ENCODE results near the gene LMNTD2.
A peak's percentile ranks its signal among the peaks of the same experiment; 100 is the strongest.

Gene LMNTD2

DNA sequence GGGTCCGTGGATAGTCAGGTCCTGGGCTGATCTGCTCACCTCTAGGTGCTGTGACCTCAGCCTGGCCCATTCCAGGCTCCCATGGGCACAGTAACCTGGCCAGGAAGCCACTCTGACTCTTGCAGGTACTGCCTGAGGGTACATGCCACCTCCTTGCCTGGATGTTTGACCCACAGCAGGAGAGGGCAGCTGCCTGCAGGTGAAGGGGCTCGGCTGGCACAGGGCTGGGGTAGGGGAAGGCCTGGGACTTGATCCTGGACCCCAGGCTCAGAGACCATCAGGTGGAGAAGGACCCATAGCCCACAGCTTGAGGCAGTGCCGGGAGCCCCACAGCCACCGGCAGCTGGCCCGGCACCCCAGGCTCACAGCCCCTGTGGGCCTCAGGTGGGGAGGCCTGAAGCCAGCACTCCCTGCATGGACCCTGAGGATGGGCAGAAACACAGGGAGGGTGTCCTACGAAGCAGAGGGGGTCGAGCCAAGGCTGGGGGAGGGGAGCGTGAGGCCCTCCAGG lies 20.5 kb downstream of the LMNTD2 start:
- in situ Hi-C loops (cut with HindIII; ENCODE audit: low pct_ligation_motif_present, low sequenced_read_pairs), result no loop called here
- Histone ChIP-seq H3K27ac (no peak overlapping the region), H3K27me3 (replicated peaks) (no peaks in the 10 kb centered on the region), H3K4me3 (ENCODE audit: low read depth, low read length) (no peak overlapping the region), H3K36me3 (replicated peaks) (no peaks in the 10 kb centered on the region)
- no peak for DNase-seq
- TF ChIP-seq, protein P1, sequence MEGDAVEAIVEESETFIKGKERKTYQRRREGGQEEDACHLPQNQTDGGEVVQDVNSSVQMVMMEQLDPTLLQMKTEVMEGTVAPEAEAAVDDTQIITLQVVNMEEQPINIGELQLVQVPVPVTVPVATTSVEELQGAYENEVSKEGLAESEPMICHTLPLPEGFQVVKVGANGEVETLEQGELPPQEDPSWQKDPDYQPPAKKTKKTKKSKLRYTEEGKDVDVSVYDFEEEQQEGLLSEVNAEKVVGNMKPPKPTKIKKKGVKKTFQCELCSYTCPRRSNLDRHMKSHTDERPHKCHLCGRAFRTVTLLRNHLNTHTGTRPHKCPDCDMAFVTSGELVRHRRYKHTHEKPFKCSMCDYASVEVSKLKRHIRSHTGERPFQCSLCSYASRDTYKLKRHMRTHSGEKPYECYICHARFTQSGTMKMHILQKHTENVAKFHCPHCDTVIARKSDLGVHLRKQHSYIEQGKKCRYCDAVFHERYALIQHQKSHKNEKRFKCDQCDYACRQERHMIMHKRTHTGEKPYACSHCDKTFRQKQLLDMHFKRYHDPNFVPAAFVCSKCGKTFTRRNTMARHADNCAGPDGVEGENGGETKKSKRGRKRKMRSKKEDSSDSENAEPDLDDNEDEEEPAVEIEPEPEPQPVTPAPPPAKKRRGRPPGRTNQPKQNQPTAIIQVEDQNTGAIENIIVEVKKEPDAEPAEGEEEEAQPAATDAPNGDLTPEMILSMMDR (IDR thresholded peaks at IDR 0.05; ENCODE audit: low read depth, low read length, missing control alignments), result no peak

DNA sequence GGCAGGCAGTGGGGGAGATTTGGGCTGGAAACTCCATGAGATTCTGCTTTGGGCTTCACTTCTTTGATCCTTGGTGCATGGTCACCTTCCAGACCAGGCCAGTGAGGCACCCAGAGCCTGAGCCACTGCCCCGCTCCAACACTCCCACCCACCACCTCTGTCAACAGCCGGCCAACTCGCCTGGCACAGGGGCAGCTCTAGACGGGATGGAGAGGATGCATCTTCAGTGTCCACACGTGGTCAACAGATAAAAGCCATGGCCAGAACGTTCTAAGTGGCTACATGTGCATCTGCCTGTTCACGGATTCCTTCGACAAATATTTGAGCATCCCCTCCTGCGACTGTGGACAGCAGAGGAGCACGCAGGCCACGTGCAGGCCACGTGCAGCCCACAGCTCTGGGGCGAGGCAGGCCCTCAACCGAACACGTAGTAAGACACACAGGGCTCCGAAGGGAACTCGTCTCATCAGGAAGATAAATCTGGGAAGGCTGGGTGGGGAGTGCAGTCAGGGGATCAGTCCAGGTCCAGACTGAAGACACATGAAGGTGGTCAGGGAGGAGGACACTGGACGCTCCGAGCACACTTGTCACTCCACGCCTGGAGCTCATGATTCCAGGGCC lies 22.0 kb downstream of the LMNTD2 start:
- H3K4me3 ChIP-seq (ENCODE audit: low read depth, low read length), result no peak overlapping the region
- no peaks in the 10 kb centered on the region for H3K27me3 ChIP-seq (replicated peaks)
- TF ChIP-seq, protein P1 (IDR thresholded peaks at IDR 0.05; ENCODE audit: low read depth, low read length, missing control alignments), result no peak
- no peak overlapping the region for H3K27ac ChIP-seq
- H3K36me3 ChIP-seq (replicated peaks), result peaks cover 3% of the 10 kb centered on the region
- DNase-seq, result no peak
- in situ Hi-C loops (cut with HindIII; ENCODE audit: low pct_ligation_motif_present, low sequenced_read_pairs), result no loop called here

DNA sequence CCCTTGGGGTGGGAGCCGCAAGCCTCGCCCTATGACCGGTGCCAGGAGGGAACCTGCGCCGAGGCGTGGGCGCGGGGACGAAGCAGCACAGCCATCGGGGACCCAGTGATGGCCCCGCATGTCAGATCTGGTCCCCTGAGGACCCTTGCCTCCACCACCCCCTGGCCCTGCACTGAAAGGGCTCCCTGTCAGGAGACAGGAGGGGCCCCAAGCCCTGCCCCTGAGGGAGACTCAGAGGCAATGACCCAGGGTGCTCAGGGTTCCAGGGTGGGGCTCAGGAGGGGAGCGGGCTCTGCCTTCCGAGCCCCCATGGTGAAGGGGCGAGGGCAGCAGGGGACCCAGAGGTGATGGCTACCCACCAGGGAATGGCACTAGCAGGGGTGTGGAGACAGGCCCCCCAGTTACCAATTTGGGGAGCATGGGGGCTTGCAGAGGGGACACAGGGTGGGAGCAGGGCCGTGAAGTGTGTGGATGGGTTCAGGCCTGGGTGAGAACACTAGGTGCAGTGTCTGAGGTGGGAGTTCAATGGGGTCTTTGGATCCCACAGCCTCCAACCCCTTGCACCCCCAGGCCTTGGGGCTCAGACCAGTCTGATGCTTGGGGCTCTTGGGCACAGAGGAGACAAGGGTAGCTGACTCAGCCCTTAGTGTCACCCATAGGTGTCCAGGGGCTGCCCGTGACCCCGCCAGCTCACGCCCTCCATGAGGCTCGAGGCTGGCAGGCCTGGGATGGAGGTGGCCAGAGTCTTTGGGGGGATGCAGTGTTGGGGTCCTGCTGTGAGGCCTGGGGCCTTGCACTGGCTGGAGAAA lies 22.7 kb downstream of the LMNTD2 start:
- TF ChIP-seq, protein P1 (IDR thresholded peaks at IDR 0.05; ENCODE audit: low read depth, low read length, missing control alignments), result no peak
- no peaks in the 10 kb centered on the region for H3K27me3 ChIP-seq (replicated peaks)

DNA sequence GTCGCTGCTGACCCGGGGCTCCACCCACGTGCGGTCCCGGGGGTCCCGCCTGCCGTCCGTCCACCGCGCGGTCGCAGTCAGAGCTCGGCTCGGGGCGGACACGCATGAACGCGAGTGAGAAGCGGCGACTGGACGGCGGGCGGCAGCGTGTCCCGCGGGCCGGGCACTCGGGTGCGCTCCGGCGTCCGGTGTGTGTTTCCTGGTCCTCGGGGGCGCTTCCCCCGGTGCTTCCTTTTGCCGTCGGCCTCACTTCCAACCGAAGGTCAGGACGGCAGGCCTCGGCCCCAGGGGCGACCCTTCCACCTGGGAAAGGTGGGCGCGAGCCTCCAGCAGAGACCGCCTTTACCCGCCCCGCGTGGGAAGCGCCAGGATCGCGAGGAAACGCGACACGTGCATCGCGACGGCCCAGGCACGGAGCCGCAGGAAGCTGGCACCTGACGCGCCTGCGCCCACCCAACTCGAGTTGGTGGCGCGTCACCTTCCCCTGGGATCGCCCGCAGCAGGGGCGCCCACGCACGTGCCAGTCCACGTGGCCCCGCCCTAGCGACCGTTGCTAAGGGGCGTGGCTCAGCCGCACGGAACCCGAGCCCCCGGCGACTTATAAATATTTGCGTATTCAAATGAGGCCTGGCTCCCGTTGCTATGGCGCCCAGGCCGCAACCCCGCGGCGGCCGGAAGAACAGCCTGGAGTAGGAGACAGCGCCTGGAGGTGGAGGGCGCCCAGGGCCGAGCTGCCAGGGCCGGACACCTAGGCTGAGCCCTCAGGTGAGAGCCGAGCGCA lies 23.5 kb downstream of the LMNTD2 start, which contains the start of gene LRRC56:
TSS of gene LRRC56 (plus strand) at position 687 of the 781 bp plus-strand sequence. CDS start 3,158 bp downstream, outside the sequence.
- Histone ChIP-seq H3K36me3 (replicated peaks) (peaks cover 18% of the 10 kb centered on the region), H3K4me3 (ENCODE audit: low read depth, low read length) (peak within 1 kb of the TSS; percentile 40), H3K27ac (no peak within 1 kb of the TSS), H3K27me3 (replicated peaks) (no peaks in the 10 kb centered on the region)
- TF ChIP-seq, protein P1 (IDR thresholded peaks at IDR 0.05; ENCODE audit: low read depth, low read length, missing control alignments), result no peak
- peak; percentile 79 for DNase-seq
- in situ Hi-C loops (cut with HindIII; ENCODE audit: low pct_ligation_motif_present, low sequenced_read_pairs), result no loop called here

More for the DNA sequence above, 22.7 kb downstream of the LMNTD2 start:
- H3K4me3 ChIP-seq (ENCODE audit: low read depth, low read length), result peak overlapping the region; percentile 40
- in situ Hi-C loops (cut with HindIII; ENCODE audit: low pct_ligation_motif_present, low sequenced_read_pairs), result no loop called here
- H3K36me3 ChIP-seq (replicated peaks), result peaks cover 10% of the 10 kb centered on the region
- DNase-seq, result no peak
- H3K27ac ChIP-seq, result no peak overlapping the region

DNA sequence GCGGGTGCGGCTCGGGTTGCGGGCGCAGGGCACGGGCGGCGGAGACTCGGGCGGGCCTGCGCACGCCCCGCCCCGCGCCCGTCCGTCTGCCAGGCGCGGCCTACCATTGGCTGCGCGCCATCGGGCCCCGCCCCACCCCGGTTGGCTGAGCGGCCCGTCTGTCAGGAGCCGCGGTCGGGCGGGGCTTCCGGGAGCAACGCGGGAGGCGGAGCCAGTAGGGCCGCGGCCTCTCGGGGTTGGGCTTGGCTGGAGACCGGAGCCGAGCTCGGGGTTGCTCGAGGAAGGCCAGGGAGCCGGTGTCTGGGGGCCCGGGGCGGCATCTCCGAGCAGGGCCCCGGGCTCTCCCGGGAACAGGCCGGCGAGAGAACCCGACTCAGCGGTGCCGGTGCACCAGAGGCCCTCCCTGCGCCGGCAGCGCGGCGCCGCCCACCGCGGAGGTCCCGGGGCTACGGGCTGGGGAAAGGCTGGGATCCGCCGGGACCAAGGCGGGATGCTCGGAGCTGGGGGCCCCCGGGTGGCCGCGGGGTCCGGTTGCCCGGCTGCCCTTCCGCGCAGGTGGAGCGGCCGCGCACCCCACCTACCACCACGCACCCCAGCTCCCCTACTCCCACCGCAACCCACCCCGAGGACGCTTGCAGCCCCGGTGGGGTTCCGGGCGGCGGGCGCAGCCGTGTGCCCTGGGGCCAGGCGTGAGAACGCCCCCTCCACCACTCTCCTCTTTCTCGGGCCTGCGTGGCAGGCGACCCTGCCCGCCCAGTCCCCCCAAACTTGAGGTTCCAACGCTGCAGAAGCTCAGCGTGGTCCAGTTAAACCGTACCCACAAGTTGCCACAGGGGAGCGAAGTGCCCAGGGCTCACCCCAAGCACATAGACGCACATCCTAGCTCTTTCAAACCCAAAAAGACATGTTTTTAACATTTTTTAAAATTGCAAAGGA lies 24.8 kb downstream of the LMNTD2 start, which contains the start of gene HRAS:
TSS of gene HRAS (minus strand) at position 58 of the 936 bp plus-strand sequence.
- DNase-seq, result peak; percentile 78
- Histone ChIP-seq H3K27me3 (replicated peaks) (no peaks in the 10 kb centered on the region), H3K27ac (peak within 1 kb of the TSS; percentile 48)

More for the DNA sequence above, 24.8 kb downstream of the LMNTD2 start, which contains the start of gene HRAS:
- TF ChIP-seq, protein P1 (IDR thresholded peaks at IDR 0.05; ENCODE audit: low read depth, low read length, missing control alignments), result no peak
- in situ Hi-C loops (cut with HindIII; ENCODE audit: low pct_ligation_motif_present, low sequenced_read_pairs), result no loop called here
- peaks cover 23% of the 10 kb centered on the region for H3K36me3 ChIP-seq (replicated peaks)
- H3K4me3 ChIP-seq (ENCODE audit: low read depth, low read length), result peak within 1 kb of the TSS; percentile 73

Measured in brain microvascular endothelial cell (primary cell).